Mucosa of rectum (tissue), 2 donors: ENCODE data around the gene DPYD.

Source experiments
- H3K27ac ChIP-seq, 2 donors: one replicate each; pipeline ENCODE4 v1.7.0; 2013; ENCODE audit warnings: inconsistent platforms in 2 of 2, low read depth in 2 of 2, low read length in 2 of 2
- H3K27me3 ChIP-seq, 2 donors: one replicate each; pipeline ENCODE4 v1.7.0; 2013; ENCODE audit warnings: low read length in 2 of 2; ENCODE audit not compliant: control insufficient read depth in 2 of 2, insufficient read depth in 2 of 2
- H3K36me3 ChIP-seq, 2 donors: one replicate each; pipeline ENCODE4 v1.7.0; 2013; ENCODE audit warnings: low read length in 2 of 2; ENCODE audit not compliant: control insufficient read depth in 2 of 2, insufficient read depth in 2 of 2
- H3K4me1 ChIP-seq, 2 donors: one replicate each; pipeline ENCODE4 v1.7.0; 2013; ENCODE audit warnings: low read length in 2 of 2, mild to moderate bottlenecking in 1 of 2; ENCODE audit not compliant: control insufficient read depth in 2 of 2, insufficient read depth in 2 of 2
- H3K4me3 ChIP-seq, 2 donors: one replicate each; pipeline ENCODE4 v1.7.0; 2013; ENCODE audit warnings: low read length in 2 of 2
- H3K9ac ChIP-seq, 2 donors: one replicate each; pipeline ENCODE4 v1.7.0; 2013; ENCODE audit warnings: low read length in 2 of 2, low read depth in 1 of 2, mild to moderate bottlenecking in 1 of 2
- H3K9me3 ChIP-seq, 2 donors: one replicate each; pipeline ENCODE4 v1.7.0; 2013; ENCODE audit warnings: low read length in 2 of 2; ENCODE audit not compliant: control insufficient read depth in 2 of 2
- donor health status: healthy.
- donor health status: Normal muscosa, but diverticular disease.

The DPYD gene

DNA sequence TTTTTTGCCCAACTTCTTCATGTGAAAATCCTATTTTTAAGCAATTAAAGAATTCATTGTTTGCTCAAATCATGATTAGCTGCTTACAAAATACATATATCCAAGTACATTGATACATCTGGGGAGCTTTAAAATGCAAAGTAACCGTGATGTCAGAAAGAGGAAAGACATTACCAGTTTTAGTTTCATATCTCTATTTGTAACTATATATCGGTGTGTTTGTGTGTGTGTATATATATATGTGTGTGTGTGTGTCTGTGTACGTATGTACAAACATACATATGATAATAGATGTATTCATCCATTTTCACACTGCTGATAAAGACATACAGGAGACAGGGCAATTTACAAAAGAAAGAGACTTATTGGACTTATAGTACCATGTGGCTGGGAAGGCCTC, 310.1 kb downstream of the DPYD start:
- Histone ChIP-seq H3K27ac (no peak overlapping the region), H3K9me3 (no peaks in the 10 kb centered on the region), H3K4me1 (no peaks in the 10 kb centered on the region)

DNA sequence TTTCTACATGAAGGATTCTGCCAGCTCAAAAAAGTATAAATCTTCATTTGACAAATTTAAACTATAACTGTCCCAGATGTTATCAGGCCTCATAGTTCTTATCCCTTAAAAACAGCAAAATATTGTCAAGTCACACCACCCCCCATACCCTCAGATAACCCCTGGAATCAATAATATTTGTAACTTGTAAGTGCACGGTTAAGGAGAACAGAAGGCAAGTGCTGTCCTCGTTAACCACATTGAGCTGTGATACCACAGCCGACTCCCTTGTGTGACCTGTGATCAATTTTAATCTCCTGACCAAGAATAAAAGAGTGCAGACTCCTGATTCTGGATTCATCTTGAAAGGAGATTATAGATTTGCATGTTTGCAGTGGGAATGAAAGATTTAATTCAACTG, 310.7 kb downstream of the DPYD start:
- no peaks in the 10 kb centered on the region for H3K36me3 ChIP-seq
- H3K27ac ChIP-seq = no peak overlapping the region
- no peak overlapping the region for H3K4me3 ChIP-seq
- no peaks in the 10 kb centered on the region for H3K9me3 ChIP-seq
- H3K27me3 ChIP-seq = no peaks in the 10 kb centered on the region
- H3K4me1 ChIP-seq = no peaks in the 10 kb centered on the region
- no peak overlapping the region for H3K9ac ChIP-seq

More for the DNA sequence above, 310.1 kb downstream of the DPYD start:
- Histone ChIP-seq H3K36me3 (no peaks in the 10 kb centered on the region), H3K9ac (no peak overlapping the region), H3K4me3 (no peak overlapping the region), H3K27me3 (no peaks in the 10 kb centered on the region)

DNA sequence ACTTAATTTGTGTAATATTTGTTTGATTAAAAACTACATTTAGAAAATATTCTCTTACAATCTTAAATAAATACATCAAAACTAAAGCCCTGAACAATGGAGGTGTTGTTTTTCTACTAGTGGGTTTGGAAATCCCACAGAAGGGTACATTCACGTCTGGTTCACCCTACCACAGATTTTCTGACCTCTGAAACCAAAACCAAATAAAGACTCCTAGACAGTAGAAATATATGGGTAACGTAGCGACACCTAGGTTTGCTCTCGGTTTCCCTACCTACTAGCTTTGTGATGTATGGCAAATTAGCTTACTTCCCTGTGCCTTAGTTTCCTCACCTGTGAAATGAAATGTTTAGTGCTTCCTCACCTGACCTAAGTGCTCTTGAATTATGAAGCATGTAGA, 312.6 kb downstream of the DPYD start:
- Histone ChIP-seq H3K27me3 (no peaks in the 10 kb centered on the region), H3K4me1 (no peaks in the 10 kb centered on the region), H3K9ac (no peak overlapping the region), H3K36me3 (no peaks in the 10 kb centered on the region), H3K27ac (no peak overlapping the region), H3K9me3 (no peaks in the 10 kb centered on the region), H3K4me3 (no peak overlapping the region)

DNA sequence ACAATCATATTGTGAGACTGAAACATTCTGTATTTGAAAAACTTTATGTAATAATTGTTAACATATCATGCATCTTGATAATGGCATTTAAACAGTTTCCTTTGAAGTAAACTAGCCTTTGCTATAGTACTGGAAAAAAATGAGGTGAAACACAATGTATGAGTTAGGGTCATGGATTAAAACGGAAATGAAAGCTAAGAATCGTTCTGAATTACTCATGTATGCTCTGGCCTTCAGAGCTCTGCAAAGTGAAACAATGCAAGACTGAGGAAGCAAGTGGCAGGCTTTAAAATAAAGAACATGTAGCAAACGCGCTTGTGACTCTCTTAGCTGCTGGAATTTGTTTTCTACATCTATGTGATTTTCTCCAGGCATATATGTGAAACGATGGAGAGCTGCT, 317.1 kb downstream of the DPYD start:
- H3K27me3 ChIP-seq = no peaks in the 10 kb centered on the region
- H3K36me3 ChIP-seq = no peaks in the 10 kb centered on the region
- no peak overlapping the region for H3K4me3 ChIP-seq

DNA sequence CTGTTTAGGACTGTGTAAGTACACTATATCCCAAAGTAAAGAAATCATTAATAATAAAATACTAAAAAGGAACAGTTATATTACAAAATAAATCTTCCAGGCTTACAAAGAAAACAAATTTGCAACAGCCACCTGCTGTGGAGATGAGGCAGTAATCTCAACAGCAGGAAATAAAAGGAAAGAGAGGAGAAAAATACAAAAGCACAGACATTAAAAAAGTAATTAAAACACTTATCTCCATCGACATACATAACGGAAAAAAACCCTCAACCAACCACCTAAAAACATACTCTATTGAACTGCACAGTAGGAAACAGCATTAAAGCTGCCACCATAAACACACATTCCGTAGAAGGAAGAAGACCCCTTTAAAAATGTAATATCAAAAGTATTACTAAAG, 317.6 kb downstream of the DPYD start:
- no peak overlapping the region for H3K4me3 ChIP-seq
- H3K36me3 ChIP-seq = no peaks in the 10 kb centered on the region
- H3K9me3 ChIP-seq = no peaks in the 10 kb centered on the region
- H3K9ac ChIP-seq = no peak overlapping the region
- H3K4me1 ChIP-seq = no peaks in the 10 kb centered on the region
- no peak overlapping the region for H3K27ac ChIP-seq
- H3K27me3 ChIP-seq = no peaks in the 10 kb centered on the region

More for the DNA sequence above, 317.1 kb downstream of the DPYD start:
- Histone ChIP-seq H3K27ac (no peak overlapping the region), H3K9ac (no peak overlapping the region), H3K4me1 (no peaks in the 10 kb centered on the region), H3K9me3 (no peaks in the 10 kb centered on the region)

DNA sequence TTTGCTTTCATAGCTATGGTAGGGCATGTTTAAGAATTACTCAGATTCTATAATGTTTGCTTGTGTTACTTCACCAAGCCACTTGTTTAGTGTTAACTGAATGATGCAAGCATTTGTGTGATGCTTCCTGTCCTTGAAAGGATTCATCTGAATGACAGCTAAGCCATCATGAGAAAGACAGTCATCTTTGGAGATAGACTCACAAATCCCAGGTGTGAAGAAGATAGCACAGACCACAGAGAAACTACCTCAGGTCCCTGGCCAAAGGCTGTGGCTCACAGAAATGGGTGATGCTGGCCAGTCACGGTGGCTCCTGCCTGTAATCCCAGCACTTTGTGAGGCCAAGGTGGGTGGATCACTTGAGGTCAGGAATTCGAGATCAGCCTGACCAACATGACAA, 321.4 kb downstream of the DPYD start:
- H3K9ac ChIP-seq = no peak overlapping the region
- no peaks in the 10 kb centered on the region for H3K9me3 ChIP-seq
- H3K27me3 ChIP-seq = no peaks in the 10 kb centered on the region
- H3K27ac ChIP-seq = no peak overlapping the region
- no peaks in the 10 kb centered on the region for H3K4me1 ChIP-seq
- H3K4me3 ChIP-seq = no peak overlapping the region
- no peaks in the 10 kb centered on the region for H3K36me3 ChIP-seq

DNA sequence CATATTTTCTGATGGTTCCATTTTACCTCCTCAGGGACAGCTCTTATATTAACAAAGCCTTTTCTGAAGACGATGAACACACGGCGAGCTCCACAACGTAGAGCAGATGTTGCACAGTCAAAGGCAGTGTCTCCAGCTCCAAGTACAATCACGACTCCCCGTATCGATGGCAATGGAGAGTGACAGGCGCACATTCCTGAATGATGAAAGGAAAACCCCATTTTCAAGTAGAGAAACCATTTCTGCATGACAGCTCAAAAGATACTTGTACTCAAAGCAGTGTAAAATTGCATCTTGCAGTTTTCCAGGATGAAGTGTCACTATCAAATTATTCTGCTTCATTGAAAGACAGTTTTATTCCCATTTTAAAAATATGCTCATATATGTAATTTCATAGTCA, 327.6 kb downstream of the DPYD start:
- Histone ChIP-seq H3K27ac (no peak overlapping the region), H3K36me3 (peaks cover 0 to 4% of the 10 kb centered on the region in 2 donors), H3K4me1 (no peaks in the 10 kb centered on the region), H3K9me3 (no peaks in the 10 kb centered on the region), H3K9ac (no peak overlapping the region), H3K27me3 (no peaks in the 10 kb centered on the region), H3K4me3 (no peak overlapping the region)

DNA sequence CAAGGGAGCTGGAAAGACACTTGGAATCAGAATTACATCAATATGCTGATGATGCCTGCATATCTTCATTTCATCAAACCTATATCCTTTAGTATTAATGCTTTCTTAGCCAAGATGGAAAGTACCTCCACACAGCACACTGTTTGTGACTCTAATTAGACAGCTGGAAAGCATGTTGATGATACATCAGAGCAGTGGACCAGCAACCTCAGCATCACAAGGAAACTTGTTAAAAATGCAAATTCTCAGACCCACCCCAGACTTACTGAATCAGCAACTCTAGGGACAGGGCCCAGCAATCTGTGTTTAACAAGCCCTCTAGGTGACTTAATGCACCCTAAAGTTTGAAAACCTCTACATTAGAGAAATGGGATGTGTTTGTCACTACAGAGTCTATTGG, 332.1 kb downstream of the DPYD start:
- peaks cover 0 to 4% of the 10 kb centered on the region in 2 donors for H3K36me3 ChIP-seq

DNA sequence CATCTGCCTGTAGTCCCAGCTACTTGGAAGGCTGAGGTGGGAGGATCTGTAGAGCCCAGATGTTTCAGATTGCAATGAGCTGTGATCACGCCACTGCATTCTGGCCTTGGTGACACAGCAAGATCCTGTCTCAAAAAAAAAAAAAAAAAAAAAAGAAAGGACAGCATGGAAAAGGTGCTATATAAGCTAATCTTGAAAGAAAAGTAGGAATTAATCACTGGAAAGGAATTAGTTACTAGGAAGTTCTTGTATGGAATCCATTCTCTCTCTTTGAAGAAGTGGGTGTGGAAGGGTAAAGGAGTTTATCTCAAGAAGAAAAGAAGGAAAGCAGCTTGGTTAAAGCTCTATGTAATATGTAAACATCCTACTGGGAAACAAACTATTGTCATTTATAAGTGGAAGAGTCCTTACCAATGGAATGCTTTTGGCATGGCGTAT, 339.2 kb downstream of the DPYD start:
- Histone ChIP-seq H3K9me3 (no peaks in the 10 kb centered on the region), H3K27ac (no peak overlapping the region), H3K9ac (no peak overlapping the region)

More for the DNA sequence above, 332.1 kb downstream of the DPYD start:
- Histone ChIP-seq H3K4me1 (no peaks in the 10 kb centered on the region), H3K9me3 (no peaks in the 10 kb centered on the region), H3K9ac (no peak overlapping the region), H3K4me3 (no peak overlapping the region), H3K27ac (no peak overlapping the region), H3K27me3 (no peaks in the 10 kb centered on the region)

DNA sequence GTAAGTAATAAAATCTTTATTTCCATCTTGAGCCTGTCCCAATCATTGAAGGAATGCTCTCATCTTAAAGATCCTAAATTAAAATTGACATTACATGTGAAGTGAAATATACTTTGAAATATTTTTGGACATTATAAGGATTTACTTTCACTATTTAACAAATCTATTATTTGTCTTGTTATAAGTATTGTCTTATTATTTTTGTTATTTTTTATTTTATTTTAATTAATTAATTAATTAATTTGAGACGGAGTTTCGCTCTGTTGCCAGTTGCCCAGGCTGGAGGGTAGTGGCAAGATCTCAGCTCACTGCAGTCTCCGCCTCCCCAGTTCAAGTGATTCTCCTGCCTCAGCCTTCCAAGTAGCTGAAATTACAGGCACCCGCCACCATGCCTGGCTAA, 343.2 kb downstream of the DPYD start:
- no peaks in the 10 kb centered on the region for H3K36me3 ChIP-seq
- no peak overlapping the region for H3K4me3 ChIP-seq
- H3K4me1 ChIP-seq = no peaks in the 10 kb centered on the region
- no peaks in the 10 kb centered on the region for H3K9me3 ChIP-seq
- H3K9ac ChIP-seq = no peak overlapping the region
- no peak overlapping the region for H3K27ac ChIP-seq
- H3K27me3 ChIP-seq = no peaks in the 10 kb centered on the region

More for the DNA sequence above, 339.2 kb downstream of the DPYD start:
- no peaks in the 10 kb centered on the region for H3K27me3 ChIP-seq
- no peaks in the 10 kb centered on the region for H3K4me1 ChIP-seq
- H3K36me3 ChIP-seq = no peaks in the 10 kb centered on the region
- H3K4me3 ChIP-seq = no peak overlapping the region

DNA sequence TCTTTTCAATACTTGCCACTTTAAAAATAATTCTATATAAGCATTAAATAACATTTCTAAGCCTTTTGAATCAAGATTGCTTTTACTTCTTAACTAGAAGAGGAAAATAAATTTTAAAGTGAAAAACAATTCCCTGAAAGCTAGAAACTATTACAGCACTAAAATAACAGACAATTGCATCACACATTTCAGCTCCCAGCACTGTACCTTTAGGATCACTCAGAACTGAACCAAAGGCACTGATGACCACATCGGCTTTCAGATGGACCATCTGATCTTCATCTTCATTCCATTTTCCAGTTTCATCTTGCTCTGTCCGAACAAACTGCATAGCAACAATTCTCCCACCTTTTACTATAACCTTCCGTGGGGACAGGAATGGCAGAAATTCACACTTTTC, 347.3 kb downstream of the DPYD start:
- Histone ChIP-seq H3K4me3 (no peak overlapping the region), H3K9me3 (no peaks in the 10 kb centered on the region), H3K4me1 (no peaks in the 10 kb centered on the region), H3K36me3 (no peaks in the 10 kb centered on the region), H3K27me3 (no peaks in the 10 kb centered on the region), H3K9ac (no peak overlapping the region), H3K27ac (no peak overlapping the region)
